Fibroblast of lung (primary cell): ENCODE data around the gene PTPRA.

ENCODE experiments used
- CTCF ChIP-seq, 2 donors: IDR thresholded peaks in 1 of 2; conservative IDR thresholded peaks in 1 of 2; 1 replicate in 1 of 2; 2 replicates in 1 of 2; pipeline ENCODE4 v1.5.1; 2011 to 2012; ENCODE audit warnings: low read length in 2 of 2, control low read depth in 1 of 2, inconsistent platforms in 1 of 2, low read depth in 1 of 2, mild to moderate bottlenecking in 1 of 2
- EZH2 ChIP-seq: IDR thresholded peaks from 2 replicates; pipeline ENCODE4 v1.5.1; 2012; ENCODE audit warnings: low read length, control low read depth, mild to moderate bottlenecking; ENCODE audit errors: missing control alignments

GRCh38 chr20:2981646-2982045, 108.4 kb downstream of the PTPRA start:
- no peak for TF ChIP-seq CTCF (conservative IDR thresholded peaks at IDR 0.05 in 1 of 2, IDR thresholded peaks at IDR 0.05 in 1 of 2; ENCODE audit: low read depth in 1 of 2, low read length in 2 of 2)
- TF ChIP-seq EZH2: no peak
